ENCODE measurements around the gene SYNPR.

GRCh38 chr3:63430875-63431274 is 152.8 kb downstream of the SYNPR start:
- TF ChIP-seq POLR2AphosphoS5 (IDR thresholded peaks at IDR 0.05; ENCODE audit: borderline replicate concordance, low read depth, low read length) (no peak), EZH2 (IDR thresholded peaks at IDR 0.05) (no peak)
